PFSK-1 (cell line): ENCODE data around the gene FPR1.
A peak's percentile ranks its signal among the peaks of the same experiment; 100 is the strongest.

Source experiments
- FOXP2 ChIP-seq: optimal IDR thresholded peaks from 2 replicates; pipeline ENCODE3; 2011; ENCODE audit warnings: borderline replicate concordance, control low read depth, inconsistent platforms; ENCODE audit not compliant: insufficient read depth; ENCODE audit errors: extremely low read length, extremely low read depth
- POLR2AphosphoS5 ChIP-seq: IDR thresholded peaks from 2 replicates; pipeline ENCODE4 v1.6.1; 2012; ENCODE audit warnings: low read depth, mild to moderate bottlenecking, control low read depth, low read length, moderate library complexity
- SIN3A ChIP-seq: IDR thresholded peaks from 2 replicates; pipeline ENCODE4 v1.6.1; 2012; ENCODE audit warnings: mild to moderate bottlenecking, low read length, moderate library complexity, borderline replicate concordance; ENCODE audit not compliant: insufficient read depth
- TAF1 ChIP-seq: IDR thresholded peaks from 2 replicates; pipeline ENCODE4 v1.6.1; 2012; ENCODE audit warnings: low read length, control low read depth, borderline replicate concordance; ENCODE audit not compliant: insufficient read depth
- TF ChIP-seq, protein P1 (sequence below), 2 experiments: IDR thresholded peaks; 2 replicates each; pipeline versions ENCODE4 v1.6.1 to v1.8.0; 2011 to 2012; ENCODE audit warnings: low read depth in 2 of 2, low read length in 2 of 2, control low read depth in 1 of 2, inconsistent platforms in 1 of 2, mild to moderate bottlenecking in 1 of 2, moderate library complexity in 1 of 2; ENCODE audit not compliant: insufficient read depth in 1 of 2

The FPR1 gene

GRCh38 chr19:51713319-51714285 lies 38.1 kb downstream of the FPR1 start:
- TF ChIP-seq FOXP2, result no peak
- TF ChIP-seq, protein P1, sequence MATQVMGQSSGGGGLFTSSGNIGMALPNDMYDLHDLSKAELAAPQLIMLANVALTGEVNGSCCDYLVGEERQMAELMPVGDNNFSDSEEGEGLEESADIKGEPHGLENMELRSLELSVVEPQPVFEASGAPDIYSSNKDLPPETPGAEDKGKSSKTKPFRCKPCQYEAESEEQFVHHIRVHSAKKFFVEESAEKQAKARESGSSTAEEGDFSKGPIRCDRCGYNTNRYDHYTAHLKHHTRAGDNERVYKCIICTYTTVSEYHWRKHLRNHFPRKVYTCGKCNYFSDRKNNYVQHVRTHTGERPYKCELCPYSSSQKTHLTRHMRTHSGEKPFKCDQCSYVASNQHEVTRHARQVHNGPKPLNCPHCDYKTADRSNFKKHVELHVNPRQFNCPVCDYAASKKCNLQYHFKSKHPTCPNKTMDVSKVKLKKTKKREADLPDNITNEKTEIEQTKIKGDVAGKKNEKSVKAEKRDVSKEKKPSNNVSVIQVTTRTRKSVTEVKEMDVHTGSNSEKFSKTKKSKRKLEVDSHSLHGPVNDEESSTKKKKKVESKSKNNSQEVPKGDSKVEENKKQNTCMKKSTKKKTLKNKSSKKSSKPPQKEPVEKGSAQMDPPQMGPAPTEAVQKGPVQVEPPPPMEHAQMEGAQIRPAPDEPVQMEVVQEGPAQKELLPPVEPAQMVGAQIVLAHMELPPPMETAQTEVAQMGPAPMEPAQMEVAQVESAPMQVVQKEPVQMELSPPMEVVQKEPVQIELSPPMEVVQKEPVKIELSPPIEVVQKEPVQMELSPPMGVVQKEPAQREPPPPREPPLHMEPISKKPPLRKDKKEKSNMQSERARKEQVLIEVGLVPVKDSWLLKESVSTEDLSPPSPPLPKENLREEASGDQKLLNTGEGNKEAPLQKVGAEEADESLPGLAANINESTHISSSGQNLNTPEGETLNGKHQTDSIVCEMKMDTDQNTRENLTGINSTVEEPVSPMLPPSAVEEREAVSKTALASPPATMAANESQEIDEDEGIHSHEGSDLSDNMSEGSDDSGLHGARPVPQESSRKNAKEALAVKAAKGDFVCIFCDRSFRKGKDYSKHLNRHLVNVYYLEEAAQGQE (IDR thresholded peaks at IDR 0.05; ENCODE audit: insufficient read depth in 1 of 2, low read depth in 2 of 2, low read length in 2 of 2), result no peak
- TF ChIP-seq SIN3A, result no peak
- no peak for TF ChIP-seq TAF1
- no peak for TF ChIP-seq POLR2AphosphoS5

DNA sequence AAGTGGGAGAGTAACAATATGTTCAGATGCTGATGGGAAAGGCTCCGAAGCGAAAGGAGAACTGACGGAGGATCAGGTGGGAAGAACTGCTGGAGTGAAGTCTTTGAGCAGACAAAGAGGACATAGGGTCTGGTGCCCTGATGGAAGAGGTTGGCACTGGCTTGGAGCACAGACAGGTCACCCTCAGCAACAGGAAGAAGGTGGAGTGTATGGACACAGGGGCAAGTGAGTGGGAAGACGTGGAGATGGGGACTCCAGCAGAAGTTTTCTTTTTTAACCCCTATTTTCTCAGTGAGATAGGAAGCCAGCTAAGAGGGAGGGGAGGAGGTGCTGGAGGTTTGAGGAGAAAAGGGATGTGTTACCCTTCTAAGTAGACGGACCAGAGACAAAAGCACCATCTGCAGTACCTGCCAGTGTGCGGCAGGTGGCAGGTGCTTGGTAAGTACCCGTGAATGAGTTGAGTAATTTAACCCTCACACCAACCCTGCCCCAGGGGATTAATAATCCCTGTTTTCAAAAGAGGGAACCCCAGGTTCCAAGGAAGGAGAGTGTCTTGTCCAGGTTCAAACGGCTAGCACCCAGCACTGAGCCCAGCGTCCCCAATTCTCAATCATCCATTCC lies 39.1 kb downstream of the FPR1 start:
- no peak for TF ChIP-seq TAF1
- TF ChIP-seq FOXP2, result no peak
- TF ChIP-seq POLR2AphosphoS5, result peak; percentile 48; the same call in 1 of the 2 replicates

GRCh38 chr19:51711702-51712101 lies 40.0 kb downstream of the FPR1 start:
- no peak for TF ChIP-seq FOXP2
- TF ChIP-seq, protein P1 (IDR thresholded peaks at IDR 0.05; ENCODE audit: insufficient read depth in 1 of 2, low read depth in 2 of 2, low read length in 2 of 2), result no peak
- no peak for TF ChIP-seq SIN3A
- TF ChIP-seq TAF1, result no peak
- TF ChIP-seq POLR2AphosphoS5, result no peak

- TF ChIP-seq FOXP2 (no peak), POLR2AphosphoS5 (0 out of 2 replicates have a peak, but pooled peaks have one; percentile 3)
Measured at GRCh38 chr19:51710163-51710562, 41.5 kb downstream of the FPR1 start.

- TF ChIP-seq SIN3A (no peak), POLR2AphosphoS5 (0 out of 2 replicates have a peak, but pooled peaks have one; percentile 12), TAF1 (no peak), FOXP2 (no peak)
- TF ChIP-seq, protein P1 (IDR thresholded peaks at IDR 0.05; ENCODE audit: insufficient read depth in 1 of 2, low read depth in 2 of 2, low read length in 2 of 2), result no peak
Measured at GRCh38 chr19:51709575-51709974, 42.1 kb downstream of the FPR1 start.

GRCh38 chr19:51708811-51709210 lies 42.9 kb downstream of the FPR1 start:
- TF ChIP-seq POLR2AphosphoS5 (peak; percentile 16), SIN3A (no peak), FOXP2 (no peak)
